Transverse colon (tissue), 4 donors: ENCODE measurements around the gene MPRIP. TPM values are rescaled to one million over a fixed set of nuclear protein-coding genes. Genes with fewer than 3 reads are reported as not detected.

ENCODE experiments used
- DNase-seq: peaks from one replicate; pipeline ENCODE4 v3.0.0-alpha.2; 2019
- H3K27ac ChIP-seq, 4 donors: fragments of 200-600 bp; sonication (generic); 2 replicates each; pipeline ENCODE4 v1.5.1; 2016 to 2018; ENCODE audit warnings: inconsistent platforms in 4 of 4
- H3K27me3 ChIP-seq: fragments of 200-600 bp; sonication (generic); 2 replicates; pipeline ENCODE4 v1.5.1; 2017; ENCODE audit warnings: inconsistent platforms
- H3K36me3 ChIP-seq, 4 donors: fragments of 200-600 bp; sonication (generic); 2 replicates each; pipeline ENCODE4 v1.5.1; 2017 to 2019; ENCODE audit warnings: inconsistent platforms in 4 of 4
- H3K4me1 ChIP-seq, 4 donors: fragments of 200-600 bp; sonication (generic); 2 replicates each; pipeline ENCODE4 v1.5.1; 2017 to 2020; ENCODE audit warnings: inconsistent platforms in 4 of 4
- H3K4me3 ChIP-seq, 4 donors: fragments of 200-600 bp; sonication (generic); 1 replicate in 1 of 4; 2 replicates in 3 of 4; pipeline versions ENCODE4 v1.5.1 to v1.6.1; 2017 to 2019; ENCODE audit warnings: inconsistent platforms in 4 of 4
- H3K9me3 ChIP-seq, 2 donors: fragments of 200-600 bp; sonication (generic); 2 replicates each; pipeline ENCODE4 v1.5.1; 2017 to 2019; ENCODE audit warnings: inconsistent platforms in 2 of 2
- CTCF ChIP-seq, 5 experiments: fragments of 200-600 bp in 3 of 5; fragments of 450-650 bp in 2 of 5; sonication (generic) in 3 of 5; IDR thresholded peaks; 1 replicate in 2 of 5; 2 replicates in 3 of 5; pipeline ENCODE4 v1.5.1; 2016 to 2017; ENCODE audit warnings: antibody characterized with exemption in 5 of 5, inconsistent platforms in 3 of 5, mild to moderate bottlenecking in 2 of 5, moderate library complexity in 1 of 5
- EP300 ChIP-seq: sonication (generic); formaldehyde crosslinking; IDR thresholded peaks from one replicate; pipeline ENCODE4 v1.6.1; 2017; ENCODE audit warnings: antibody characterized with exemption, low read depth
- POLR2A ChIP-seq: fragments of 450-650 bp; IDR thresholded peaks from one replicate; pipeline ENCODE4 v1.6.1; 2016; ENCODE audit warnings: antibody characterized with exemption, mild to moderate bottlenecking, moderate library complexity
- POLR2AphosphoS5 ChIP-seq, 3 donors: sonication (generic); formaldehyde crosslinking; IDR thresholded peaks; one replicate each; pipeline ENCODE4 v1.6.1; 2016; ENCODE audit warnings: antibody characterized with exemption in 3 of 3
- WGBS, 2 donors: methylation state at CpG; one replicate each; pipeline ENCODE4 v1.1.5; 2018; ENCODE audit warnings: low coverage in 1 of 2; 5-methylcytosine and 5-hydroxymethylcytosine counted together
- in situ Hi-C, 4 donors: fragments of 200-750 bp; cut with MboI; loops; one replicate each; pipeline versions ENCODE4 v1.15.0 to v1.15.1; 2017; ENCODE audit warnings: low sequenced_read_pairs in 3 of 4, low pct_ligation_motif_present in 1 of 4, low pct_unique_long_range_greater_than_20kb in 1 of 4
- intact Hi-C: fragments of 100-400 bp; cut with DNase I; formaldehyde crosslinking; loops from one replicate; pipeline ENCODE4 v1.15.1; 2023; ENCODE audit warnings: low total_unique reads
- total RNA-seq, 4 donors: library from RNA; depleted of rRNA; stranded (reverse); fragments of >200 nt; gene quantifications; one replicate each; pipeline ENCODE4 v1.1.0, GENCODE V29; 2016

Gene MPRIP
- total RNA-seq, 4 donors from 2014 or later = 124 to 368 (median 158) TPM

GRCh38 chr17:17043461-17044271, 1.4 kb downstream of the MPRIP start:
- intact Hi-C loops (no loop called here), in situ Hi-C loops (no loop called here)
- no peak for TF ChIP-seq EP300
- no peak for TF ChIP-seq POLR2AphosphoS5 (IDR thresholded peaks at IDR 0.05)
- TF ChIP-seq POLR2A = no peak
- no peak for TF ChIP-seq CTCF (IDR thresholded peaks at IDR 0.05)
- no peak for DNase-seq
- H3K27me3 ChIP-seq = no peaks in the 10 kb centered on the region
- peak overlapping the region; percentile 29 to 84 (median 64) for H3K4me3 ChIP-seq
- peak overlapping the region; percentile 85 to 90 (median 86) for H3K27ac ChIP-seq
- WGBS, 2 donors = 12 to 23% methylated on average over 6 to 18 of the region's 19 CpGs
- H3K9me3 ChIP-seq = no peaks in the 10 kb centered on the region
- H3K36me3 ChIP-seq = no peaks in the 10 kb centered on the region
- H3K4me1 ChIP-seq = peaks cover 17 to 53% (median 42%) of the 10 kb centered on the region in 4 donors

- TF ChIP-seq EP300 = no peak
- peak in 1 of 3 donors; percentile 38 for TF ChIP-seq POLR2AphosphoS5 (IDR thresholded peaks at IDR 0.05)
- no peak for TF ChIP-seq CTCF (IDR thresholded peaks at IDR 0.05)
- TF ChIP-seq POLR2A = no peak
- Histone ChIP-seq H3K4me3 (peak overlapping the region in 1 of 4 donors; percentile 84), H3K27me3 (no peaks in the 10 kb centered on the region), H3K4me1 (peaks cover 17 to 58% (median 42%) of the 10 kb centered on the region in 4 donors), H3K36me3 (no peaks in the 10 kb centered on the region), H3K9me3 (no peaks in the 10 kb centered on the region), H3K27ac (peak overlapping the region; percentile 85 to 90 (median 86))
- WGBS, 2 donors = 9 to 10% methylated on average over 2 to 6 of the region's 6 CpGs
- no peak for DNase-seq
- in situ Hi-C loops (no loop called here), intact Hi-C loops (no loop called here)
Measured at GRCh38 chr17:17044846-17045561, 2.7 kb downstream of the MPRIP start.

GRCh38 chr17:17048106-17048505, 5.8 kb downstream of the MPRIP start:
- Histone ChIP-seq H3K4me3 (no peak overlapping the region), H3K4me1 (peaks cover 30 to 75% (median 54%) of the 10 kb centered on the region in 4 donors), H3K27ac (peak overlapping the region in 1 of 4 donors; percentile 10), H3K36me3 (no peaks in the 10 kb centered on the region), H3K9me3 (no peaks in the 10 kb centered on the region), H3K27me3 (no peaks in the 10 kb centered on the region)
- WGBS, 2 donors = 91 to 92% methylated on average over 4 to 6 of the region's 6 CpGs
- intact Hi-C loops (no loop called here), in situ Hi-C loops (no loop called here)
- no peak for DNase-seq
- TF ChIP-seq EP300 (no peak), POLR2A (no peak), POLR2AphosphoS5 (IDR thresholded peaks at IDR 0.05) (no peak), CTCF (IDR thresholded peaks at IDR 0.05) (no peak)
